ENCODE data around the gene DSG3.

- TF ChIP-seq EZH2phosphoT487 (IDR thresholded peaks at IDR 0.05; ENCODE audit: low read length) (no peak), CTCF (IDR thresholded peaks at IDR 0.05; ENCODE audit: low read length) (no peak)
These were observed 4.1 kb downstream of the DSG3 start for GRCh38 chr18:31451625-31452024.

Data from MM.1S (cell line).